HCT116 (cell line): ENCODE measurements around the gene DPYD. TPM values are rescaled to one million over a fixed set of nuclear protein-coding genes. Genes with fewer than 3 reads are reported as not detected.

Source experiments
- ATAC-seq: fragments of 200-7000 bp; cut with Tn5 transposase; 2 replicates; pipeline ENCODE4 v1.9.1; 2020; ENCODE audit warnings: mild to moderate bottlenecking, moderate library complexity
- BruUV-seq: library from RNA; stranded (reverse); fragments of 400-500 nt; replicated peaks from 2 replicates; lab custom pipeline; 2021; lab: Mats Ljungman, UMichigan
- CTCF ChIA-PET: fragments of 300-600 bp; sonication (Branson Sonifier 250); formaldehyde crosslinking; loops from one replicate; lab custom pipeline; 2021; ENCODE audit warnings: antibody characterized with exemption; lab: Charles Lee
- POLR2A ChIA-PET: fragments of 300-600, 350-600 bp; sonication (Branson Sonifier 250); formaldehyde crosslinking; loops from one replicate; lab custom pipeline; 2021; ENCODE audit warnings: antibody characterized with exemption; lab: Charles Lee
- RAD21 ChIA-PET, 2 experiments: fragments of 300-600 bp; sonication (Branson Sonifier 250); formaldehyde crosslinking; loops; one replicate each; lab custom pipeline; 2023; ENCODE audit warnings: low total read pairs in 2 of 2; ENCODE audit not compliant: uncharacterized antibody in 2 of 2, unreplicated experiment in 2 of 2, low non-redundant PET in 1 of 2; lab: Charles Lee
- DNase-seq: peaks from one replicate; pipeline ENCODE4 v3.0.0-alpha.2; 2010; ENCODE audit warnings: low read depth, low spot score
- H2AFZ ChIP-seq: fragments of 200-600 bp; shearing (Covaris generic), sonication (generic); 2 replicates; pipeline ENCODE4 v1.6.1; 2017; ENCODE audit warnings: low read depth, mixed run types, mixed read lengths, antibody characterized with exemption, low read length; ENCODE audit not compliant: poor library complexity, severe bottlenecking
- H3K27ac ChIP-seq: 2 replicates; pipeline ENCODE4 v1.5.1; 2012; ENCODE audit warnings: low read depth, low read length
- H3K27me3 ChIP-seq: fragments of 200-600 bp; sonication (generic); 2 replicates; pipeline ENCODE4 v1.6.1; 2016; ENCODE audit warnings: mixed run types, low read length, mixed read lengths; ENCODE audit not compliant: insufficient read depth
- H3K36me3 ChIP-seq, 2 experiments: fragments of 200-500 bp in 1 of 2; fragments of 200-600 bp in 1 of 2; sonication (Bioruptor generic) in 1 of 2; sonication (generic) in 1 of 2; 2 replicates each; pipeline versions ENCODE4 v1.5.1 to v1.6.1; 2014 to 2016; ENCODE audit warnings: low read length in 2 of 2, inconsistent platforms in 1 of 2, mixed read lengths in 1 of 2, mixed run types in 1 of 2; ENCODE audit not compliant: insufficient read depth in 2 of 2, control insufficient read depth in 1 of 2
- H3K4me1 ChIP-seq, 2 experiments: fragments of 200-600 bp in 1 of 2; sonication (generic) in 1 of 2; 2 replicates each; pipeline versions ENCODE4 v1.5.1 to v1.6.1; 2012 to 2017; ENCODE audit warnings: low read length in 2 of 2, inconsistent platforms in 1 of 2, mild to moderate bottlenecking in 1 of 2, mixed read lengths in 1 of 2, mixed run types in 1 of 2, moderate library complexity in 1 of 2; ENCODE audit not compliant: insufficient read depth in 2 of 2, control insufficient read depth in 1 of 2
- H3K4me2 ChIP-seq: fragments of 200-600 bp; sonication (generic); 2 replicates; pipeline ENCODE4 v1.6.1; 2017; ENCODE audit warnings: mixed run types, low read length, mixed read lengths
- H3K4me3 ChIP-seq, 2 experiments: fragments of 200-600 bp in 1 of 2; sonication (generic) in 1 of 2; replicated peaks in 1 of 2; 2 replicates each; pipeline ENCODE4 v1.5.1; 2011 to 2016; ENCODE audit warnings: low read length in 2 of 2, control low read depth in 1 of 2, low read depth in 1 of 2, mild to moderate bottlenecking in 1 of 2, mixed read lengths in 1 of 2, mixed run types in 1 of 2
- H3K79me2 ChIP-seq: fragments of 200-600 bp; sonication (generic); 2 replicates; pipeline ENCODE4 v1.6.1; 2017; ENCODE audit warnings: mild to moderate bottlenecking, mixed run types, low read length, moderate library complexity, mixed read lengths; ENCODE audit not compliant: insufficient read depth
- H3K9ac ChIP-seq: fragments of 200-600 bp; sonication (generic); 2 replicates; pipeline ENCODE4 v1.6.1; 2016; ENCODE audit warnings: low read length, mixed read lengths
- H3K9me2 ChIP-seq: fragments of 200-600 bp; sonication (generic), shearing (Covaris generic); 2 replicates; pipeline ENCODE4 v1.6.1; 2017; ENCODE audit warnings: mixed run types, mild to moderate bottlenecking, moderate library complexity; ENCODE audit not compliant: insufficient read depth
- H3K9me3 ChIP-seq, 2 experiments: fragments of 200-500 bp in 1 of 2; fragments of 200-600 bp in 1 of 2; sonication (Bioruptor generic) in 1 of 2; sonication (generic) in 1 of 2; 2 replicates each; pipeline ENCODE4 v1.6.1; 2014 to 2017; ENCODE audit warnings: low read length in 2 of 2, mixed read lengths in 2 of 2, inconsistent platforms in 1 of 2, low read depth in 1 of 2, mild to moderate bottlenecking in 1 of 2, mixed run types in 1 of 2, moderate library complexity in 1 of 2; ENCODE audit not compliant: control insufficient read depth in 1 of 2, insufficient read depth in 1 of 2
- H4K20me1 ChIP-seq: fragments of 200-600 bp; sonication (generic), shearing (Covaris generic); 2 replicates; pipeline ENCODE4 v1.6.1; 2017; ENCODE audit warnings: mixed run types, mild to moderate bottlenecking, moderate library complexity; ENCODE audit not compliant: insufficient read depth
- CEBPB ChIP-seq: IDR thresholded peaks from 2 replicates; pipeline ENCODE4 v1.6.1; 2012; ENCODE audit warnings: low read depth
- EGR1 ChIP-seq: IDR thresholded peaks from 2 replicates; pipeline ENCODE4 v1.6.1; 2012; ENCODE audit warnings: low read depth
- ELF1 ChIP-seq: IDR thresholded peaks from 2 replicates; pipeline ENCODE4 v1.6.1; 2012; ENCODE audit warnings: low read depth, borderline replicate concordance
- FOSL1 ChIP-seq: IDR thresholded peaks from 2 replicates; pipeline ENCODE4 v1.6.1; 2012; ENCODE audit warnings: low read depth
- JUND ChIP-seq: IDR thresholded peaks from 2 replicates; pipeline ENCODE4 v1.6.1; 2012
- ZBTB33 ChIP-seq: IDR thresholded peaks from 2 replicates; pipeline ENCODE4 v1.6.1; 2011; ENCODE audit warnings: mild to moderate bottlenecking, low read length, moderate library complexity; ENCODE audit not compliant: insufficient replicate concordance; ENCODE audit errors: extremely low read depth
- intact Hi-C: fragments of 100-400 bp; cut with micrococcal nuclease; formaldehyde crosslinking; loops from 2 replicates; pipeline ENCODE4 v1.10.0; 2022
- total RNA-seq: library from RNA; stranded (reverse); gene quantifications from one replicate; pipeline ENCODE4 v1.2.1, GENCODE V29; 2021; ENCODE audit not compliant: unreplicated experiment

DPYD gene
- total RNA-seq, 1 experiment from 2014 or later: 1.7 TPM

DNA sequence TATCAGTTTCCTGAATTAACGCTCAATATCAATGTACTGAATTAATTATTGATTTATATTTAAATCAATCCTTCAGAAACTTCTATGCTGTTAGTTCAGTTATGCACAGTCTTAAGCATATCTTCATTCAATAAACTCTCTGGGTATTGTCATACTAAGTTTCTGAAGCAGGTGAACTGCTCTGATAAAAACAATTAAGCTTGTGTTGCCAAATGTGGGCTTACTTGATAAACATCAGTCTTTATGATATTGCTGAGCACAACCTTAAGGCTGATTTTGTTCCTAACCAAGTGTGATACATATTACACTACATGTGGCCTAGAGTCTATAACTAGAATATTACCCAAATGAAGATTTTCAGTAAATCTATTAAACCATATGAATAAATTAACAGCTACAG is 67.6 kb downstream of the DPYD start:
- RAD21 ChIA-PET: no interaction called here
- no peaks in the 10 kb centered on the region for H3K9me2 ChIP-seq
- no peak overlapping the region for H3K4me3 ChIP-seq
- BruUV-seq: no TSS peak
- intact Hi-C loops: no loop called here
- no peaks in the 10 kb centered on the region for H3K79me2 ChIP-seq
- no peak for TF ChIP-seq JUND
- no peak for TF ChIP-seq ZBTB33
- TF ChIP-seq FOSL1: no peak
- no peak for TF ChIP-seq ELF1
- no peak overlapping the region for H3K27ac ChIP-seq
- H2AFZ ChIP-seq: no peak overlapping the region
- ATAC-seq (no peak), DNase-seq (no peak)
- no peaks in the 10 kb centered on the region for H3K9me3 ChIP-seq
- no peak overlapping the region for H3K9ac ChIP-seq
- no peaks in the 10 kb centered on the region for H3K27me3 ChIP-seq
- H3K4me1 ChIP-seq: peaks cover 0 to 5% of the 10 kb centered on the region in 2 experiments; a peak in 2 of 4 replicates
- no peak overlapping the region for H3K4me2 ChIP-seq
- no peaks in the 10 kb centered on the region for H3K36me3 ChIP-seq
- H4K20me1 ChIP-seq: no peaks in the 10 kb centered on the region
- POLR2A ChIA-PET: no interaction called here
- CTCF ChIA-PET: no interaction called here

DNA sequence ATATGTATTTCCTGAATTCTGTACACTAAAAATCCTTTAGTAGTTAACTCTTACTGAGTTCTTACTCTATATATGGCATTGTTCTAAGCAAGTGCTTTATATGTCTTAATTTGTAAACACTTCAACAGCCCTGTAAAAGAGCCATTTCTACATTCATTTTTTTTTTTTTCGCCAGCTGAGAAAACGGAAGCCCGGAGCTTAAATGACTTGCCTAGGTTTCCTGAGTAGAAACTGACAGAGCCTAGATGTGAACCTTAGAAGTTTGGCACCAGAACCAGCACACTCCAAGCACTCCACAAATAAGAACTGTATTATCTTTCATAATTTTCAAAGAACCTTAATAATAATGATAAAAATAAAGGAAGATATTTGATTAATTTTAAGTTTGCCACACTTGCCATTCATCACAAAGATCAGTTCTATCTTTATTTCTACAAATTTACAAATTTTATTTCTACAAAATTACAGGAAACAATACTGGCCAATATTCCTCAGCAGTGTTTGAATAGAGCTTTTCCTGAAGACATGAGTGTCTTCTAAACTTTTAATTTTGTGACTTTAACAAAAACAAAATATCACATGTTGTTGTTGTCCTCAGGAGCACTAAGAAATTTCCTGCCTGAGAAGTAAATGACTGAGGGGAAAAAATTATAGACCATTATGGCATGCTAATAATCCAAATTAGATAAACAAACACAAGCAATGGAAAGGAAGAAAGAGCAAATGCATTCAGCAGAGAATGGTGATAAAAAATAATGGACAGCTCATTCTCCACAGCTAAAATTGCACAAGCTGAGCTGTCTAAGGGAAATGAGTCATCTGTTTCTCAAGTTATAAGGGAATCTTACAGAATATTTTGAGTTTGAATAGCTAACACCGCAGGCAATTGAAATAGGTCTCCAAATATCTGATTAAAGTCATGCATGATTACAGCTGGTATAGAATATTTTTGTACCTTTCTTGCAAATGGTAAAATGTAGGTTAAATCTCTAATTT is 71.2 kb downstream of the DPYD start:
- RAD21 ChIA-PET: no interaction called here
- H4K20me1 ChIP-seq: no peaks in the 10 kb centered on the region
- H3K9ac ChIP-seq: no peak overlapping the region
- H3K4me1 ChIP-seq: peaks cover 0 to 5% of the 10 kb centered on the region in 2 experiments; a peak in 2 of 4 replicates
- ATAC-seq (no peak), DNase-seq (no peak)
- no peaks in the 10 kb centered on the region for H3K9me2 ChIP-seq
- 0 out of 2 replicates have a peak overlapping the region, but pooled peaks have one; percentile 5 for H3K4me2 ChIP-seq
- no peaks in the 10 kb centered on the region for H3K79me2 ChIP-seq
- no peaks in the 10 kb centered on the region for H3K9me3 ChIP-seq
- H3K36me3 ChIP-seq: no peaks in the 10 kb centered on the region
- POLR2A ChIA-PET: no interaction called here
- TF ChIP-seq CEBPB (peak; percentile 73), EGR1 (no peak)
- H2AFZ ChIP-seq: no peak overlapping the region
- no peaks in the 10 kb centered on the region for H3K27me3 ChIP-seq
- H3K4me3 ChIP-seq: no peak overlapping the region
- CTCF ChIA-PET: no interaction called here
- no TSS peak for BruUV-seq
- no peak overlapping the region for H3K27ac ChIP-seq
- intact Hi-C loops: no loop called here
